Measurements from ENCODE around the gene ABLIM1.

DNA sequence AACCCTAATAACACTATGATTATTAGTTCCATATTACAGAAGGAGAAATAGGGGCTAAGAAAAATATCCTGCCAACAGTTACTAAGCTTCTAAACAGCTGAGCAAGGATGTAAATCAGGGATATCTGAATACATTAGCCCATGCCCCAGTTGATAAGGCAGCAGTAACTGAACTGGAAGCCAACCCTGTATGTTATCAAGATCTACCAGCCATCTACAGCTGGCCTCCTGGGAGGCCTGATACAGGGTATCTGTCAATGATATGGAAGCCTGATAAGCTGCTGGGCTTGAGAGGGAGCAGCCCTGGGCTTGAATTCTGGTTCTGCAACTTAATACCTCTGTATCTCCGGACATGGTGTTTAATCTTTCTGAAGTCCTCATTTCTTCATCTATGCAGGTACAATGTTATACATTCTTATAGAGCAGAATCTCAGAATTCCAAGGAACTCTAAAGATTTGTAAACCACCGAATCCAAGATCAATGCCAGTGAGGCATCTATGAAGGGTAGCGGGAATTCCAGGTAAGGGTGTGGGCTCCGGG, 215.9 kb downstream of the ABLIM1 start:
- TF ChIP-seq POLR2A (IDR thresholded peaks at IDR 0.05), result no peak
- TF ChIP-seq, protein P1, sequence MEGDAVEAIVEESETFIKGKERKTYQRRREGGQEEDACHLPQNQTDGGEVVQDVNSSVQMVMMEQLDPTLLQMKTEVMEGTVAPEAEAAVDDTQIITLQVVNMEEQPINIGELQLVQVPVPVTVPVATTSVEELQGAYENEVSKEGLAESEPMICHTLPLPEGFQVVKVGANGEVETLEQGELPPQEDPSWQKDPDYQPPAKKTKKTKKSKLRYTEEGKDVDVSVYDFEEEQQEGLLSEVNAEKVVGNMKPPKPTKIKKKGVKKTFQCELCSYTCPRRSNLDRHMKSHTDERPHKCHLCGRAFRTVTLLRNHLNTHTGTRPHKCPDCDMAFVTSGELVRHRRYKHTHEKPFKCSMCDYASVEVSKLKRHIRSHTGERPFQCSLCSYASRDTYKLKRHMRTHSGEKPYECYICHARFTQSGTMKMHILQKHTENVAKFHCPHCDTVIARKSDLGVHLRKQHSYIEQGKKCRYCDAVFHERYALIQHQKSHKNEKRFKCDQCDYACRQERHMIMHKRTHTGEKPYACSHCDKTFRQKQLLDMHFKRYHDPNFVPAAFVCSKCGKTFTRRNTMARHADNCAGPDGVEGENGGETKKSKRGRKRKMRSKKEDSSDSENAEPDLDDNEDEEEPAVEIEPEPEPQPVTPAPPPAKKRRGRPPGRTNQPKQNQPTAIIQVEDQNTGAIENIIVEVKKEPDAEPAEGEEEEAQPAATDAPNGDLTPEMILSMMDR (IDR thresholded peaks at IDR 0.05 in 4 of 5, conservative IDR thresholded peaks at IDR 0.05 in 1 of 5), result no peak
